ENCODE measurements around the gene RAET1L. TPM values are rescaled to one million over a fixed set of nuclear protein-coding genes. Genes with fewer than 3 reads are reported as not detected.
A peak's percentile ranks its signal among the peaks of the same experiment; 100 is the strongest.
"Not testable (repeated sequence)": the region's sequence is repeated elsewhere in the genome, so short reads cannot be mapped to it uniquely, and the experiment has no call there.

Gene RAET1L
- total RNA-seq, 1 experiment from 2014 or later: 1.2 TPM

DNA sequence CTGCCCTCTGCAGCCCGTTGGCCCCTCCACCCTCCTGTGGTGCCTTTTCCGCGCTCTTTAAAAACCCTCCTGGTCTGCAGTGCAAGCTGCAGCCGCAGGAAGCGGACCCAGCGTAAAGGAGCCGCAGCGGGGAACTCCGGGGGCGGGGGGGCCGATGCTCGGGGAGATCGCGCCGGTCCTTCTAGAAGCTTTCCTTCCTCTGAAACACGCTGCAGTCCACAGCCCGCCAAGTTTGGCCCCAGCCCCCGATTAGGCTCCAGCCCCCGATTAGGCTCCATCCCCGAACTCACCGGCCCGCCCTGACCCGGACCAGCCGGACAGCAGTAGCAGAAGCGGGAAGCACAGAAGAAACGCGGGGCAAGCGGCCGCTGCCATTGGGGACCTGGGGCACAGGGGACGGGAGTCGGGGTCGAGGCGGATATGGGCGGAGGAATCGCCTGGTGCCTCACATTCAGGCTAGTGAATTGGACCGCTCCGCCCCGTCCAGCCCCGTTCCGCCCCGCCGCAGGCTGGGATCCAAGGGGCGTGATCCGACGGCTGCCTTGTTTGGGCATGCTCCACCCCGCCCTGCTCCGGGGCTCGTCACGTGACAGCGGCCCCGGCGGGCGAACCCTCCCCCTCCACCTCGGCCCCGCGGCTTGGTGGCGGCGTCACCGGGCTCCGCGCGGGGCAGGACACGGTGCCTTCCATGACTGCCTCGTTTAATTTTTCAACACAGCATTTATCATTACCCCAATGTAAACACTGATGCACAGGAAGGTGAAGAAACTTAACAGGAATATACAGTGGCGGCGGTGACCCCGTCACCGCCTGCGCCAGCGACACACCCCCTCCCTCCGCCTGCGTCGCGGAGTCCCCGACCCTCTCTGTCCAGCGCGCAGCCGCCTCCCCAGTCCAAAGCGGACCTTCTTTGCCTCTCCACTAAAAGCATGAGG lies 20.3 kb downstream of the RAET1L start:
- ChIA-PET CTCF (interaction anchor here (0.6 kb wide), 1 partner anchor 343 kb away, joined by 3 read pairs; no protein-coding TSS in a partner anchor), POLR2A (no interaction called here)
- Mint-ChIP-seq H3K27me3 (ENCODE audit: insufficient read depth, unreplicated experiment) (peaks cover 5% of the 10 kb centered on the region), H3K9me3 (ENCODE audit: unreplicated experiment) (no peaks in the 10 kb centered on the region), H3K36me3 (ENCODE audit: insufficient read depth, unreplicated experiment) (no peaks in the 10 kb centered on the region), H3K4me3 (ENCODE audit: unreplicated experiment) (peak overlapping the region; percentile 80), H3K4me1 (ENCODE audit: insufficient read depth, unreplicated experiment) (peaks cover 17% of the 10 kb centered on the region), H3K27ac (ENCODE audit: low read depth, unreplicated experiment) (no peak overlapping the region)
- no TSS peak for BruUV-seq (replicated peaks)
- DNase-seq (ENCODE audit: unreplicated experiment): peak; percentile 91
- no peak for TF ChIP-seq CTCF (IDR thresholded peaks at IDR 0.05; ENCODE audit: unreplicated experiment)
- intact Hi-C loops (cut with micrococcal nuclease): loop anchor here (5.0 kb wide), 1 partner anchor 392 kb away; no protein-coding TSS in a partner anchor

DNA sequence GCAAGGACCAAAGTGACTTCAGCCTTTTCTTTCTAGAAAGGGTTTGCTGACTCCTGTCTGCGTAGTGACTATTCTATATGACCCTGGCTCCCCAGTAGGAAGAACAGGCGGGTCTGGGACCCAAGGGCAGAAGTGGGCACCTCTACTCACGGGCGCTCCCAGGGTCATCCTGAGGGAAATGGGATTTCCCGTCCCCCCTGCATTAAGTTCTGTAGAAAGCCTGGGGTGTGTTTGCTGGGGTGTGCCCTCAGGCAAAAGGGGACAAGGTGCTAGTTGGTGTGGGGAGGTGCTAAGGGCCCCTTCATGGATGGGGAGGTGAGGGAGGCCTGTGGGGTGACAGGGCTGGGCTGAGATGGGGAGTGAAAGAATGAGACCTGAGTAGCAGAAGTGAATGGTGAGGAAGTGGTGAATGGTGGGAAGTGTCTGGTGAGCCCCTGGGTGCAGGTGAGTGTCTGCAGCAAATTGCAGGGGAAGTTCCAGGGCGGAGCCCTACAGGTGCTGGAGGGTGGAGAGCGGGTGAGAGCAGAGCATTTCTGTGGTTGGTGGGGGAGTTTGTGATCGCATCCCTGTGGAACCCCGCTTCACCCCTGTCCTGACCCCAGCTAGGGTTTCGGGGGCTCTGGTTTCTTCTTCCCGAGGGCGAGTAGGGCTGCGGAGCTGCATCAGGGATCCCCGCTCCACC lies 21.1 kb downstream of the RAET1L start:
- H3K36me3 Mint-ChIP-seq (ENCODE audit: insufficient read depth, unreplicated experiment): no peaks in the 10 kb centered on the region
- ChIA-PET POLR2A (no interaction called here), CTCF (interaction anchor here (0.6 kb wide), 1 partner anchor 344 kb away, joined by 3 read pairs; no protein-coding TSS in a partner anchor)
- no peak for TF ChIP-seq CTCF (IDR thresholded peaks at IDR 0.05; ENCODE audit: unreplicated experiment)
- H3K4me1 Mint-ChIP-seq (ENCODE audit: insufficient read depth, unreplicated experiment): peaks cover 17% of the 10 kb centered on the region
- H3K27ac Mint-ChIP-seq (ENCODE audit: low read depth, unreplicated experiment): no peak overlapping the region
- no peaks in the 10 kb centered on the region for H3K9me3 Mint-ChIP-seq (ENCODE audit: unreplicated experiment)
- DNase-seq (ENCODE audit: unreplicated experiment): no peak
- intact Hi-C loops (cut with micrococcal nuclease): no loop called here
- peak overlapping the region; percentile 80 for H3K4me3 Mint-ChIP-seq (ENCODE audit: unreplicated experiment)
- no TSS peak for BruUV-seq (replicated peaks)
- H3K27me3 Mint-ChIP-seq (ENCODE audit: insufficient read depth, unreplicated experiment): no peaks in the 10 kb centered on the region

GRCh38 chr6:150003599-150003998 lies 21.7 kb downstream of the RAET1L start:
- H3K27me3 Mint-ChIP-seq (ENCODE audit: insufficient read depth, unreplicated experiment); DNase-seq (ENCODE audit: unreplicated experiment); POLR2A ChIA-PET; H3K36me3 Mint-ChIP-seq (ENCODE audit: insufficient read depth, unreplicated experiment); H3K9me3 Mint-ChIP-seq (ENCODE audit: unreplicated experiment); CTCF ChIA-PET; intact Hi-C loops (cut with micrococcal nuclease); H3K27ac Mint-ChIP-seq (ENCODE audit: low read depth, unreplicated experiment); BruUV-seq (replicated peaks); H3K4me3 Mint-ChIP-seq (ENCODE audit: unreplicated experiment): not testable (repeated sequence)
- H3K4me1 Mint-ChIP-seq (ENCODE audit: insufficient read depth, unreplicated experiment): peaks cover 13% of the 10 kb centered on the region

DNA sequence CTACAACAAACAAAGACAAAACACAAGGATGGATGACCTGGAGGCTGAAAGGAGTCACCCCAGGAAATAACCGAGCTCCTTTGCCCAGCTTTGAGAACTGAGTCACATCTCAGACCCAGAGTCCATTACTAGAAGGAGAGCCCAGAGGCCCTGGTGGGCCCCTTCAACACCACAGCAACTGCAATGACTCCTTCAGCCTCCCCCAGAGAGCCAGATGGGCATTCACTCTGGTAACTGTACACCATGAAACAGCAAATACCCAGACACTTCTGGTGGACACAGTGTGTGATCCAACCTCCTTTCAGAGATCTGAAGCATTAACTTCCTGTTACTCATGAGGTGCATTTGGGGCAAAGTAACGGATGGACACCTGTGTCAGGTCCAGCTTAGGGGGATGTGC lies 22.6 kb downstream of the RAET1L start:
- intact Hi-C loops (cut with micrococcal nuclease): no loop called here
- POLR2A ChIA-PET: no interaction called here
- CTCF ChIA-PET: no interaction called here

More for the DNA sequence above, 22.6 kb downstream of the RAET1L start:
- Mint-ChIP-seq H3K9me3 (ENCODE audit: unreplicated experiment) (no peaks in the 10 kb centered on the region), H3K4me1 (ENCODE audit: insufficient read depth, unreplicated experiment) (peaks cover 7% of the 10 kb centered on the region), H3K27me3 (ENCODE audit: insufficient read depth, unreplicated experiment) (no peaks in the 10 kb centered on the region), H3K27ac (ENCODE audit: low read depth, unreplicated experiment) (no peak overlapping the region), H3K4me3 (ENCODE audit: unreplicated experiment) (no peak overlapping the region), H3K36me3 (ENCODE audit: insufficient read depth, unreplicated experiment) (no peaks in the 10 kb centered on the region)
- no peak for DNase-seq (ENCODE audit: unreplicated experiment)
- no TSS peak for BruUV-seq (replicated peaks)
- TF ChIP-seq CTCF (IDR thresholded peaks at IDR 0.05; ENCODE audit: unreplicated experiment): no peak
